ENCODE measurements around the gene CHPF2. TPM values are rescaled to one million over a fixed set of nuclear protein-coding genes. Genes with fewer than 3 reads are reported as not detected.

Gene CHPF2
- total and polyA plus RNA-seq, 2 experiments from 2014 or later, result 4.8 to 26.1 TPM

- H3K27ac Mint-ChIP-seq, result peak within 1 kb of the TSS; percentile 47; the same call in 1 of the 2 replicates
- Histone ChIP-seq H3K27me3 (ENCODE audit: insufficient read depth) (no peaks in the 10 kb centered on the region), H3K36me3 (ENCODE audit: insufficient read depth) (peaks cover 5% of the 10 kb centered on the region), H3K4me1 (ENCODE audit: insufficient read depth) (peaks cover 7% of the 10 kb centered on the region), H3K79me2 (replicated peaks; ENCODE audit: insufficient read depth) (no peaks in the 10 kb centered on the region), H2AFZ (no peak within 1 kb of the TSS), H3K9me2 (ENCODE audit: insufficient read depth) (no peaks in the 10 kb centered on the region), H3K4me2 (peak within 1 kb of the TSS; percentile 46; the same call in 1 of the 2 replicates), H3K27ac (ENCODE audit: low read depth) (no peak within 1 kb of the TSS), H4K20me1 (replicated peaks; ENCODE audit: insufficient read depth) (no peaks in the 10 kb centered on the region; the same call in 1 of the 2 replicates), H3K4me3 (no peak within 1 kb of the TSS), H3F3A (replicated peaks; ENCODE audit: low read depth) (no peaks in the 10 kb centered on the region)
- H3K4me1 Mint-ChIP-seq, result peaks cover 15% of the 10 kb centered on the region
- DNase-seq (ENCODE audit: low spot score) (peak; percentile 63), ATAC-seq (peak; percentile 81)
- peaks cover 20% of the 10 kb centered on the region for H3K27me3 Mint-ChIP-seq (ENCODE audit: insufficient read depth, low read depth, poor library complexity)
- H3K36me3 Mint-ChIP-seq (ENCODE audit: low read depth), result peaks cover 32% of the 10 kb centered on the region
- H3K4me3 Mint-ChIP-seq, result no peak within 1 kb of the TSS
- TF ChIP-seq EZH2phosphoT487 (IDR thresholded peaks at IDR 0.05; ENCODE audit: unreplicated experiment) (no peak), NANOG (IDR thresholded peaks at IDR 0.05; ENCODE audit: borderline replicate concordance) (no peak), ZNF114 (CRISPR knock-in tag; IDR thresholded peaks at IDR 0.05) (no peak), EZH2 (IDR thresholded peaks at IDR 0.05; ENCODE audit: low read depth, unreplicated experiment) (no peak), JUNB (IDR thresholded peaks at IDR 0.05; ENCODE audit: unreplicated experiment) (no peak), CREB1 (CRISPR knock-in tag; IDR thresholded peaks at IDR 0.05; ENCODE audit: low read depth) (no peak), STAT1 (IDR thresholded peaks at IDR 0.05; ENCODE audit: unreplicated experiment) (no peak), ZNF331 (CRISPR knock-in tag; IDR thresholded peaks at IDR 0.05; ENCODE audit: low read depth) (no peak), POLR2AphosphoS5 (IDR thresholded peaks at IDR 0.05; ENCODE audit: low read depth) (no peak)
- TF ChIP-seq, protein P1, sequence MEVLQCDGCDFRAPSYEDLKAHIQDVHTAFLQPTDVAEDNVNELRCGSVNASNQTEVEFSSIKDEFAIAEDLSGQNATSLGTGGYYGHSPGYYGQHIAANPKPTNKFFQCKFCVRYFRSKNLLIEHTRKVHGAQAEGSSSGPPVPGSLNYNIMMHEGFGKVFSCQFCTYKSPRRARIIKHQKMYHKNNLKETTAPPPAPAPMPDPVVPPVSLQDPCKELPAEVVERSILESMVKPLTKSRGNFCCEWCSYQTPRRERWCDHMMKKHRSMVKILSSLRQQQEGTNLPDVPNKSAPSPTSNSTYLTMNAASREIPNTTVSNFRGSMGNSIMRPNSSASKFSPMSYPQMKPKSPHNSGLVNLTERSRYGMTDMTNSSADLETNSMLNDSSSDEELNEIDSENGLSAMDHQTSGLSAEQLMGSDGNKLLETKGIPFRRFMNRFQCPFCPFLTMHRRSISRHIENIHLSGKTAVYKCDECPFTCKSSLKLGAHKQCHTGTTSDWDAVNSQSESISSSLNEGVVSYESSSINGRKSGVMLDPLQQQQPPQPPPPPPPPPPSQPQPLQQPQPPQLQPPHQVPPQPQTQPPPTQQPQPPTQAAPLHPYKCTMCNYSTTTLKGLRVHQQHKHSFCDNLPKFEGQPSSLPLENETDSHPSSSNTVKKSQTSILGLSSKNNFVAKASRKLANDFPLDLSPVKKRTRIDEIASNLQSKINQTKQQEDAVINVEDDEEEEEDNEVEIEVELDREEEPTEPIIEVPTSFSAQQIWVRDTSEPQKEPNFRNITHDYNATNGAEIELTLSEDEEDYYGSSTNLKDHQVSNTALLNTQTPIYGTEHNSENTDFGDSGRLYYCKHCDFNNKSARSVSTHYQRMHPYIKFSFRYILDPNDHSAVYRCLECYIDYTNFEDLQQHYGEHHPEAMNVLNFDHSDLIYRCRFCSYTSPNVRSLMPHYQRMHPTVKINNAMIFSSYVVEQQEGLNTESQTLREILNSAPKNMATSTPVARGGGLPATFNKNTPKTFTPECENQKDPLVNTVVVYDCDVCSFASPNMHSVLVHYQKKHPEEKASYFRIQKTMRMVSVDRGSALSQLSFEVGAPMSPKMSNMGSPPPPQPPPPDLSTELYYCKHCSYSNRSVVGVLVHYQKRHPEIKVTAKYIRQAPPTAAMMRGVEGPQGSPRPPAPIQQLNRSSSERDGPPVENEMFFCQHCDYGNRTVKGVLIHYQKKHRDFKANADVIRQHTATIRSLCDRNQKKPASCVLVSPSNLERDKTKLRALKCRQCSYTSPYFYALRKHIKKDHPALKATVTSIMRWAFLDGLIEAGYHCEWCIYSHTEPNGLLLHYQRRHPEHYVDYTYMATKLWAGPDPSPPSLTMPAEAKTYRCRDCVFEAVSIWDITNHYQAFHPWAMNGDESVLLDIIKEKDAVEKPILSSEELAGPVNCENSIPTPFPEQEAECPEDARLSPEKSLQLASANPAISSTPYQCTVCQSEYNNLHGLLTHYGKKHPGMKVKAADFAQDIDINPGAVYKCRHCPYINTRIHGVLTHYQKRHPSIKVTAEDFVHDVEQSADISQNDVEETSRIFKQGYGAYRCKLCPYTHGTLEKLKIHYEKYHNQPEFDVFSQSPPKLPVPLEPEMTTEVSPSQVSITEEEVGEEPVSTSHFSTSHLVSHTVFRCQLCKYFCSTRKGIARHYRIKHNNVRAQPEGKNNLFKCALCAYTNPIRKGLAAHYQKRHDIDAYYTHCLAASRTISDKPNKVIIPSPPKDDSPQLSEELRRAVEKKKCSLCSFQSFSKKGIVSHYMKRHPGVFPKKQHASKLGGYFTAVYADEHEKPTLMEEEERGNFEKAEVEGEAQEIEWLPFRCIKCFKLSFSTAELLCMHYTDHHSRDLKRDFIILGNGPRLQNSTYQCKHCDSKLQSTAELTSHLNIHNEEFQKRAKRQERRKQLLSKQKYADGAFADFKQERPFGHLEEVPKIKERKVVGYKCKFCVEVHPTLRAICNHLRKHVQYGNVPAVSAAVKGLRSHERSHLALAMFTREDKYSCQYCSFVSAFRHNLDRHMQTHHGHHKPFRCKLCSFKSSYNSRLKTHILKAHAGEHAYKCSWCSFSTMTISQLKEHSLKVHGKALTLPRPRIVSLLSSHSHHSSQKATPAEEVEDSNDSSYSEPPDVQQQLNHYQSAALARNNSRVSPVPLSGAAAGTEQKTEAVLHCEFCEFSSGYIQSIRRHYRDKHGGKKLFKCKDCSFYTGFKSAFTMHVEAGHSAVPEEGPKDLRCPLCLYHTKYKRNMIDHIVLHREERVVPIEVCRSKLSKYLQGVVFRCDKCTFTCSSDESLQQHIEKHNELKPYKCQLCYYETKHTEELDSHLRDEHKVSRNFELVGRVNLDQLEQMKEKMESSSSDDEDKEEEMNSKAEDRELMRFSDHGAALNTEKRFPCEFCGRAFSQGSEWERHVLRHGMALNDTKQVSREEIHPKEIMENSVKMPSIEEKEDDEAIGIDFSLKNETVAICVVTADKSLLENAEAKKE (CRISPR knock-in tag; IDR thresholded peaks at IDR 0.05), result no peak
- TF ChIP-seq, protein P2, sequence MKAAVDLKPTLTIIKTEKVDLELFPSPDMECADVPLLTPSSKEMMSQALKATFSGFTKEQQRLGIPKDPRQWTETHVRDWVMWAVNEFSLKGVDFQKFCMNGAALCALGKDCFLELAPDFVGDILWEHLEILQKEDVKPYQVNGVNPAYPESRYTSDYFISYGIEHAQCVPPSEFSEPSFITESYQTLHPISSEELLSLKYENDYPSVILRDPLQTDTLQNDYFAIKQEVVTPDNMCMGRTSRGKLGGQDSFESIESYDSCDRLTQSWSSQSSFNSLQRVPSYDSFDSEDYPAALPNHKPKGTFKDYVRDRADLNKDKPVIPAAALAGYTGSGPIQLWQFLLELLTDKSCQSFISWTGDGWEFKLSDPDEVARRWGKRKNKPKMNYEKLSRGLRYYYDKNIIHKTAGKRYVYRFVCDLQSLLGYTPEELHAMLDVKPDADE (IDR thresholded peaks at IDR 0.05), result no peak
- TF ChIP-seq, protein P3, sequence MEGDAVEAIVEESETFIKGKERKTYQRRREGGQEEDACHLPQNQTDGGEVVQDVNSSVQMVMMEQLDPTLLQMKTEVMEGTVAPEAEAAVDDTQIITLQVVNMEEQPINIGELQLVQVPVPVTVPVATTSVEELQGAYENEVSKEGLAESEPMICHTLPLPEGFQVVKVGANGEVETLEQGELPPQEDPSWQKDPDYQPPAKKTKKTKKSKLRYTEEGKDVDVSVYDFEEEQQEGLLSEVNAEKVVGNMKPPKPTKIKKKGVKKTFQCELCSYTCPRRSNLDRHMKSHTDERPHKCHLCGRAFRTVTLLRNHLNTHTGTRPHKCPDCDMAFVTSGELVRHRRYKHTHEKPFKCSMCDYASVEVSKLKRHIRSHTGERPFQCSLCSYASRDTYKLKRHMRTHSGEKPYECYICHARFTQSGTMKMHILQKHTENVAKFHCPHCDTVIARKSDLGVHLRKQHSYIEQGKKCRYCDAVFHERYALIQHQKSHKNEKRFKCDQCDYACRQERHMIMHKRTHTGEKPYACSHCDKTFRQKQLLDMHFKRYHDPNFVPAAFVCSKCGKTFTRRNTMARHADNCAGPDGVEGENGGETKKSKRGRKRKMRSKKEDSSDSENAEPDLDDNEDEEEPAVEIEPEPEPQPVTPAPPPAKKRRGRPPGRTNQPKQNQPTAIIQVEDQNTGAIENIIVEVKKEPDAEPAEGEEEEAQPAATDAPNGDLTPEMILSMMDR (conservative IDR thresholded peaks at IDR 0.05; ENCODE audit: low read depth in 2 of 2), result no peak
- TF ChIP-seq, protein P4, sequence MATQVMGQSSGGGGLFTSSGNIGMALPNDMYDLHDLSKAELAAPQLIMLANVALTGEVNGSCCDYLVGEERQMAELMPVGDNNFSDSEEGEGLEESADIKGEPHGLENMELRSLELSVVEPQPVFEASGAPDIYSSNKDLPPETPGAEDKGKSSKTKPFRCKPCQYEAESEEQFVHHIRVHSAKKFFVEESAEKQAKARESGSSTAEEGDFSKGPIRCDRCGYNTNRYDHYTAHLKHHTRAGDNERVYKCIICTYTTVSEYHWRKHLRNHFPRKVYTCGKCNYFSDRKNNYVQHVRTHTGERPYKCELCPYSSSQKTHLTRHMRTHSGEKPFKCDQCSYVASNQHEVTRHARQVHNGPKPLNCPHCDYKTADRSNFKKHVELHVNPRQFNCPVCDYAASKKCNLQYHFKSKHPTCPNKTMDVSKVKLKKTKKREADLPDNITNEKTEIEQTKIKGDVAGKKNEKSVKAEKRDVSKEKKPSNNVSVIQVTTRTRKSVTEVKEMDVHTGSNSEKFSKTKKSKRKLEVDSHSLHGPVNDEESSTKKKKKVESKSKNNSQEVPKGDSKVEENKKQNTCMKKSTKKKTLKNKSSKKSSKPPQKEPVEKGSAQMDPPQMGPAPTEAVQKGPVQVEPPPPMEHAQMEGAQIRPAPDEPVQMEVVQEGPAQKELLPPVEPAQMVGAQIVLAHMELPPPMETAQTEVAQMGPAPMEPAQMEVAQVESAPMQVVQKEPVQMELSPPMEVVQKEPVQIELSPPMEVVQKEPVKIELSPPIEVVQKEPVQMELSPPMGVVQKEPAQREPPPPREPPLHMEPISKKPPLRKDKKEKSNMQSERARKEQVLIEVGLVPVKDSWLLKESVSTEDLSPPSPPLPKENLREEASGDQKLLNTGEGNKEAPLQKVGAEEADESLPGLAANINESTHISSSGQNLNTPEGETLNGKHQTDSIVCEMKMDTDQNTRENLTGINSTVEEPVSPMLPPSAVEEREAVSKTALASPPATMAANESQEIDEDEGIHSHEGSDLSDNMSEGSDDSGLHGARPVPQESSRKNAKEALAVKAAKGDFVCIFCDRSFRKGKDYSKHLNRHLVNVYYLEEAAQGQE (IDR thresholded peaks at IDR 0.05; ENCODE audit: unreplicated experiment), result no peak
- no peaks in the 10 kb centered on the region for H3K9me3 Mint-ChIP-seq
Observed at GRCh38 chr7:151210087-151210854, 22.0 kb upstream of the CHPF2 start, which contains the start of gene H2BK1. Gene H2BK1 (minus strand): TSS chr7:151210488. CDS start chr7:151210318, 170 bp downstream.

Data from GM23338 (cell line).